HCT116 (cell line): ENCODE results near the gene NENF. TPM values are rescaled to one million over a fixed set of nuclear protein-coding genes. Genes with fewer than 3 reads are reported as not detected.

Experiments used
- ATAC-seq: fragments of 200-7000 bp; cut with Tn5 transposase; 2 replicates; pipeline ENCODE4 v1.9.1; 2020; ENCODE audit warnings: mild to moderate bottlenecking, moderate library complexity
- BruUV-seq: library from RNA; stranded (reverse); fragments of 400-500 nt; replicated peaks from 2 replicates; lab custom pipeline; 2021; lab: Mats Ljungman, UMichigan
- CTCF ChIA-PET: fragments of 300-600 bp; sonication (Branson Sonifier 250); formaldehyde crosslinking; loops from one replicate; lab custom pipeline; 2021; ENCODE audit warnings: antibody characterized with exemption; lab: Charles Lee
- POLR2A ChIA-PET: fragments of 300-600, 350-600 bp; sonication (Branson Sonifier 250); formaldehyde crosslinking; loops from one replicate; lab custom pipeline; 2021; ENCODE audit warnings: antibody characterized with exemption; lab: Charles Lee
- RAD21 ChIA-PET, 2 experiments: fragments of 300-600 bp; sonication (Branson Sonifier 250); formaldehyde crosslinking; loops; one replicate each; lab custom pipeline; 2023; ENCODE audit warnings: low total read pairs in 2 of 2; ENCODE audit not compliant: uncharacterized antibody in 2 of 2, unreplicated experiment in 2 of 2, low non-redundant PET in 1 of 2; lab: Charles Lee
- DNase-seq: peaks from one replicate; pipeline ENCODE4 v3.0.0-alpha.2; 2010; ENCODE audit warnings: low read depth, low spot score
- H2AFZ ChIP-seq: fragments of 200-600 bp; shearing (Covaris generic), sonication (generic); 2 replicates; pipeline ENCODE4 v1.6.1; 2017; ENCODE audit warnings: low read depth, mixed run types, mixed read lengths, antibody characterized with exemption, low read length; ENCODE audit not compliant: poor library complexity, severe bottlenecking
- H3K27ac ChIP-seq: 2 replicates; pipeline ENCODE4 v1.5.1; 2012; ENCODE audit warnings: low read depth, low read length
- H3K27me3 ChIP-seq: fragments of 200-600 bp; sonication (generic); 2 replicates; pipeline ENCODE4 v1.6.1; 2016; ENCODE audit warnings: mixed run types, low read length, mixed read lengths; ENCODE audit not compliant: insufficient read depth
- H3K36me3 ChIP-seq, 2 experiments: fragments of 200-500 bp in 1 of 2; fragments of 200-600 bp in 1 of 2; sonication (Bioruptor generic) in 1 of 2; sonication (generic) in 1 of 2; 2 replicates each; pipeline versions ENCODE4 v1.5.1 to v1.6.1; 2014 to 2016; ENCODE audit warnings: low read length in 2 of 2, inconsistent platforms in 1 of 2, mixed read lengths in 1 of 2, mixed run types in 1 of 2; ENCODE audit not compliant: insufficient read depth in 2 of 2, control insufficient read depth in 1 of 2
- H3K4me1 ChIP-seq, 2 experiments: fragments of 200-600 bp in 1 of 2; sonication (generic) in 1 of 2; 2 replicates each; pipeline versions ENCODE4 v1.5.1 to v1.6.1; 2012 to 2017; ENCODE audit warnings: low read length in 2 of 2, inconsistent platforms in 1 of 2, mild to moderate bottlenecking in 1 of 2, mixed read lengths in 1 of 2, mixed run types in 1 of 2, moderate library complexity in 1 of 2; ENCODE audit not compliant: insufficient read depth in 2 of 2, control insufficient read depth in 1 of 2
- H3K4me2 ChIP-seq: fragments of 200-600 bp; sonication (generic); 2 replicates; pipeline ENCODE4 v1.6.1; 2017; ENCODE audit warnings: mixed run types, low read length, mixed read lengths
- H3K4me3 ChIP-seq, 2 experiments: fragments of 200-600 bp in 1 of 2; sonication (generic) in 1 of 2; replicated peaks in 1 of 2; 2 replicates each; pipeline ENCODE4 v1.5.1; 2011 to 2016; ENCODE audit warnings: low read length in 2 of 2, control low read depth in 1 of 2, low read depth in 1 of 2, mild to moderate bottlenecking in 1 of 2, mixed read lengths in 1 of 2, mixed run types in 1 of 2
- H3K79me2 ChIP-seq: fragments of 200-600 bp; sonication (generic); 2 replicates; pipeline ENCODE4 v1.6.1; 2017; ENCODE audit warnings: mild to moderate bottlenecking, mixed run types, low read length, moderate library complexity, mixed read lengths; ENCODE audit not compliant: insufficient read depth
- H3K9ac ChIP-seq: fragments of 200-600 bp; sonication (generic); 2 replicates; pipeline ENCODE4 v1.6.1; 2016; ENCODE audit warnings: low read length, mixed read lengths
- H3K9me2 ChIP-seq: fragments of 200-600 bp; sonication (generic), shearing (Covaris generic); 2 replicates; pipeline ENCODE4 v1.6.1; 2017; ENCODE audit warnings: mixed run types, mild to moderate bottlenecking, moderate library complexity; ENCODE audit not compliant: insufficient read depth
- H3K9me3 ChIP-seq, 2 experiments: fragments of 200-500 bp in 1 of 2; fragments of 200-600 bp in 1 of 2; sonication (Bioruptor generic) in 1 of 2; sonication (generic) in 1 of 2; 2 replicates each; pipeline ENCODE4 v1.6.1; 2014 to 2017; ENCODE audit warnings: low read length in 2 of 2, mixed read lengths in 2 of 2, inconsistent platforms in 1 of 2, low read depth in 1 of 2, mild to moderate bottlenecking in 1 of 2, mixed run types in 1 of 2, moderate library complexity in 1 of 2; ENCODE audit not compliant: control insufficient read depth in 1 of 2, insufficient read depth in 1 of 2
- H4K20me1 ChIP-seq: fragments of 200-600 bp; sonication (generic), shearing (Covaris generic); 2 replicates; pipeline ENCODE4 v1.6.1; 2017; ENCODE audit warnings: mixed run types, mild to moderate bottlenecking, moderate library complexity; ENCODE audit not compliant: insufficient read depth
- CTCF ChIP-seq, 3 experiments: fragments of 200-600 bp in 1 of 3; sonication (generic) in 1 of 3; IDR thresholded peaks in 2 of 3; conservative IDR thresholded peaks in 1 of 3; 2 replicates each; pipeline ENCODE4 v1.5.1; 2012 to 2017; ENCODE audit warnings: low read depth in 2 of 3, low read length in 2 of 3, antibody characterized with exemption in 1 of 3, borderline replicate concordance in 1 of 3, control low read depth in 1 of 3, mild to moderate bottlenecking in 1 of 3, mixed read lengths in 1 of 3, mixed run types in 1 of 3, moderate library complexity in 1 of 3; ENCODE audit not compliant: insufficient read depth in 1 of 3
- EZH2phosphoT487 ChIP-seq: fragments of 200-600 bp; IDR thresholded peaks from 2 replicates; pipeline ENCODE4 v1.6.1; 2018; ENCODE audit warnings: antibody characterized with exemption, borderline replicate concordance
- MAX ChIP-seq: IDR thresholded peaks from 2 replicates; pipeline ENCODE4 v1.6.1; 2012
- RAD21 ChIP-seq: IDR thresholded peaks from 2 replicates; pipeline ENCODE4 v1.6.1; 2012; ENCODE audit warnings: low read depth, mild to moderate bottlenecking
- REST ChIP-seq: IDR thresholded peaks from 2 replicates; pipeline ENCODE4 v1.6.1; 2012; ENCODE audit warnings: low read depth
- SIN3A ChIP-seq: IDR thresholded peaks from 2 replicates; pipeline ENCODE4 v1.6.1; 2012; ENCODE audit warnings: low read depth
- SP1 ChIP-seq: IDR thresholded peaks from 2 replicates; pipeline ENCODE4 v1.6.1; 2012; ENCODE audit warnings: low read depth
- SRF ChIP-seq: IDR thresholded peaks from 2 replicates; pipeline ENCODE4 v1.6.1; 2012; ENCODE audit warnings: low read depth
- TCF7L2 ChIP-seq: IDR thresholded peaks from 2 replicates; pipeline ENCODE4 v1.7.0; 2011; ENCODE audit warnings: borderline replicate concordance, inconsistent platforms; ENCODE audit not compliant: insufficient read depth, insufficient read length; ENCODE audit errors: extremely low read depth
- ZBTB33 ChIP-seq: IDR thresholded peaks from 2 replicates; pipeline ENCODE4 v1.6.1; 2011; ENCODE audit warnings: mild to moderate bottlenecking, low read length, moderate library complexity; ENCODE audit not compliant: insufficient replicate concordance; ENCODE audit errors: extremely low read depth
- ZFX ChIP-seq: fragments of 450-650 bp; IDR thresholded peaks from 2 replicates; pipeline ENCODE4 v1.6.1; 2017
- intact Hi-C: fragments of 100-400 bp; cut with micrococcal nuclease; formaldehyde crosslinking; loops from 2 replicates; pipeline ENCODE4 v1.10.0; 2022
- total RNA-seq: library from RNA; stranded (reverse); gene quantifications from one replicate; pipeline ENCODE4 v1.2.1, GENCODE V29; 2021; ENCODE audit not compliant: unreplicated experiment

The NENF gene
- total RNA-seq, 1 experiment from 2014 or later = 78.4 TPM

GRCh38 chr1:212402666-212403321 lies 29.9 kb upstream of the NENF start (continued):
- TF ChIP-seq REST (no peak), ZBTB33 (no peak)

GRCh38 chr1:212410231-212410820 lies 22.4 kb upstream of the NENF start:
- CTCF ChIA-PET = no interaction called here
- Histone ChIP-seq H3K4me1 (peaks cover 6 to 14% of the 10 kb centered on the region in 2 experiments), H3K9me2 (no peaks in the 10 kb centered on the region), H2AFZ (no peak overlapping the region), H3K9ac (no peak overlapping the region), H3K9me3 (no peaks in the 10 kb centered on the region), H3K4me2 (no peak overlapping the region), H4K20me1 (no peaks in the 10 kb centered on the region), H3K27ac (no peak overlapping the region), H3K4me3 (no peak overlapping the region), H3K27me3 (no peaks in the 10 kb centered on the region), H3K36me3 (peaks cover 14 to 27% of the 10 kb centered on the region in 2 experiments), H3K79me2 (peaks cover 30% of the 10 kb centered on the region)
- intact Hi-C loops = no loop called here
- RAD21 ChIA-PET = no interaction called here
- ATAC-seq = no peak
- POLR2A ChIA-PET = no interaction called here
- no TSS peak for BruUV-seq
- no peak for DNase-seq
- TF ChIP-seq MAX (no peak), ZFX (no peak), TCF7L2 (no peak), ZBTB33 (no peak), RAD21 (no peak), SP1 (no peak), SIN3A (no peak), SRF (no peak), EZH2phosphoT487 (no peak), CTCF (IDR thresholded peaks at IDR 0.05 in 2 of 3, conservative IDR thresholded peaks at IDR 0.05 in 1 of 3; ENCODE audit: borderline replicate concordance in 1 of 3, insufficient read depth in 1 of 3, low read depth in 2 of 3, low read length in 2 of 3) (no peak)
